Right lobe of liver (tissue), 6 donors: ENCODE measurements around the gene TMSB10. TPM values are rescaled to one million over a fixed set of nuclear protein-coding genes. Genes with fewer than 3 reads are reported as not detected.
A peak's percentile ranks its signal among the peaks of the same experiment; 100 is the strongest.

Experiments
- ATAC-seq, 4 donors: fragments of 200-7000 bp; cut with Tn5 transposase; one replicate each; pipeline ENCODE4 v1.9.1; 2020; ENCODE audit warnings: mild to moderate bottlenecking in 4 of 4, moderate library complexity in 4 of 4
- DNase-seq, 3 donors: peaks; one replicate each; pipeline ENCODE4 v3.0.0-alpha.2; 2020
- H3K27ac ChIP-seq, 3 donors: fragments of 200-600 bp; one replicate each; pipeline ENCODE4 v1.8.0; 2022
- H3K27me3 ChIP-seq, 2 donors: fragments of 200-600 bp; one replicate each; pipeline ENCODE4 v1.8.0; 2022
- H3K36me3 ChIP-seq, 4 donors: fragments of 200-600 bp; sonication (generic) in 1 of 4; one replicate each; pipeline versions ENCODE4 v1.5.1 to v1.8.0; 2017 to 2022; ENCODE audit warnings: control low read depth in 1 of 4
- H3K4me1 ChIP-seq, 4 donors: fragments of 200-600 bp; sonication (generic) in 1 of 4; one replicate each; pipeline versions ENCODE4 v1.5.1 to v1.8.0; 2017 to 2022; ENCODE audit warnings: control low read depth in 1 of 4
- H3K4me3 ChIP-seq, 3 donors: fragments of 200-600 bp; one replicate each; pipeline ENCODE4 v1.8.0; 2022
- H3K9me3 ChIP-seq, 4 donors: fragments of 200-600 bp; sonication (generic) in 1 of 4; one replicate each; pipeline versions ENCODE4 v1.5.1 to v1.8.0; 2017 to 2022; ENCODE audit warnings: control low read depth in 1 of 4
- POLR2A ChIP-seq: fragments of 450-650 bp; IDR thresholded peaks from one replicate; pipeline ENCODE4 v1.6.1; 2017; ENCODE audit warnings: antibody characterized with exemption, mild to moderate bottlenecking
- WGBS: methylation state at CpG from one replicate; pipeline ENCODE4 v1.1.6; 2018; ENCODE audit warnings: low coverage, low lambda C conversion rate; ENCODE audit not compliant: insufficient coverage; ENCODE audit errors: missing lambda C conversion rate; 5-methylcytosine and 5-hydroxymethylcytosine counted together
- intact Hi-C, 2 donors: fragments of 100-400 bp; cut with DNase I; formaldehyde crosslinking; loops; one replicate each; pipeline versions ENCODE4 v1.11.2 to v1.14.1; 2022
- total RNA-seq, 6 experiments: library from RNA; depleted of rRNA in 2 of 6; stranded (reverse); fragments of >200 nt in 2 of 6; fragmentation: NEBNext Ultra II Directional in 3 of 6; extraction: Animal tissue kit (Norgen Biotek cat#: 25700) in 3 of 6; gene quantifications; one replicate each; pipeline versions ENCODE4 v1.1.0 to v1.2.4, GENCODE V29; 2016 to 2023
- TF ChIP-seq, protein P1 (sequence below), 4 donors: fragments of 200-600 bp in 3 of 4; fragments of 450-650 bp in 1 of 4; IDR thresholded peaks; one replicate each; pipeline versions ENCODE4 v1.5.1 to v1.8.0; 2016 to 2022; ENCODE audit warnings: antibody characterized with exemption in 4 of 4, mild to moderate bottlenecking in 2 of 4
- donor health status: DM: no; HTN: yes; CAD: no.
- donor health status: DM: no; HTN: no; CAD: no.
- donor health status: DM: no; HTN: no; CAD: no.
- donor health status: DM: no; HTN: yes; CAD: no.
- donor health status: DM: no; HTN: yes; CAD: no.

Gene TMSB10
- total RNA-seq, 6 experiments from 2014 or later: 77.3 to 814 (median 270) TPM

DNA sequence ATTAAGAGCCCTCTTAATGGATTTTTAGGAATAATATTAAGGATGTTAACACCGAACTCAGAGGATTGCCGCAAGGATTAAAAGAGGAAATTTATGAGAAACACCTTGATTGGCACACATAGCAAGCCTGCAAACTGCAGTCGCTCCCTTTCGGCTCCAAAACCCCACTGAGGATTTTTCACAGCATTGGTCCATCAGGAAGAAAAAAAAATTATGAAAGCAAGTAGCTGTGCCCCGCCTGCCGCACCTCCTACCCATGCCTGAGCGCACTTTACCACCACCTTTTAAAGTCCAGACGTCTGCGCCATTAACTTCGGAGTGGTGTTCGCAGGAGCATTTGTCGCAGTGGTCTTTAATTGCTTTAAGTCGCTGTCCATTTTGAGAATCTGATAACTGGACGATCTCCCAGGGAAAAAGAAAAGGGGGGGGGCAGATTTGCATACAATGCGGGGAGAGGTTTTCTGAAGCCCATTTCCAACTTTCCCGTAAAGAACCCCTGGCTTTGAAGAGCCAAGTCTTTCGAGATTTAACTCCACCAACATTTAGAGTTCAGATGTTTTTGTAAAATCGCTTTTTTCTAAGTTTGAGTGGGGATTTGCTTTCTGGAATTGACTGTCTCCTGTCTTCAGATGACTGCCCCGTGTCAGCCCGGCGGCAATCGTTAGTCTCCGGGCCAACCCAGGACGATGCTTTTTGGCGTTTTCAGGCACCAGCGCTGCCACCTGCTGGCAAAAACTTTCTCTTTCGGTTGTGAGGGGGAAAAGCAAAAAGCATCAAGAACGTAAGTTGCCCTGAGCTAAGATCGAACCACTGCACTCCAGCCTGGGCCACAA lies 23.7 kb upstream of the TMSB10 start:
- Histone ChIP-seq H3K36me3 (no peaks in the 10 kb centered on the region), H3K27ac (no peak overlapping the region), H3K4me3 (peak overlapping the region; percentile 41 to 55 (median 51)), H3K4me1 (peaks cover 0 to 16% (median 4%) of the 10 kb centered on the region in 4 donors), H3K27me3 (peaks cover 0 to 3% of the 10 kb centered on the region in 2 donors), H3K9me3 (no peaks in the 10 kb centered on the region)
- intact Hi-C loops: loop anchor here in 1 of 2 donors (10.0 kb wide), 1 partner anchor 387 kb away; no protein-coding TSS in a partner anchor
- peak; percentile 83 to 84 (median 83) for DNase-seq
- ATAC-seq: peak; percentile 87 to 94 (median 90)
- under 1% methylated on average over 29 of the region's 29 CpGs for WGBS
- no peak for TF ChIP-seq POLR2A
- TF ChIP-seq, protein P1, sequence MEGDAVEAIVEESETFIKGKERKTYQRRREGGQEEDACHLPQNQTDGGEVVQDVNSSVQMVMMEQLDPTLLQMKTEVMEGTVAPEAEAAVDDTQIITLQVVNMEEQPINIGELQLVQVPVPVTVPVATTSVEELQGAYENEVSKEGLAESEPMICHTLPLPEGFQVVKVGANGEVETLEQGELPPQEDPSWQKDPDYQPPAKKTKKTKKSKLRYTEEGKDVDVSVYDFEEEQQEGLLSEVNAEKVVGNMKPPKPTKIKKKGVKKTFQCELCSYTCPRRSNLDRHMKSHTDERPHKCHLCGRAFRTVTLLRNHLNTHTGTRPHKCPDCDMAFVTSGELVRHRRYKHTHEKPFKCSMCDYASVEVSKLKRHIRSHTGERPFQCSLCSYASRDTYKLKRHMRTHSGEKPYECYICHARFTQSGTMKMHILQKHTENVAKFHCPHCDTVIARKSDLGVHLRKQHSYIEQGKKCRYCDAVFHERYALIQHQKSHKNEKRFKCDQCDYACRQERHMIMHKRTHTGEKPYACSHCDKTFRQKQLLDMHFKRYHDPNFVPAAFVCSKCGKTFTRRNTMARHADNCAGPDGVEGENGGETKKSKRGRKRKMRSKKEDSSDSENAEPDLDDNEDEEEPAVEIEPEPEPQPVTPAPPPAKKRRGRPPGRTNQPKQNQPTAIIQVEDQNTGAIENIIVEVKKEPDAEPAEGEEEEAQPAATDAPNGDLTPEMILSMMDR (IDR thresholded peaks at IDR 0.05): peak; percentile 69 to 77 (median 74)

DNA sequence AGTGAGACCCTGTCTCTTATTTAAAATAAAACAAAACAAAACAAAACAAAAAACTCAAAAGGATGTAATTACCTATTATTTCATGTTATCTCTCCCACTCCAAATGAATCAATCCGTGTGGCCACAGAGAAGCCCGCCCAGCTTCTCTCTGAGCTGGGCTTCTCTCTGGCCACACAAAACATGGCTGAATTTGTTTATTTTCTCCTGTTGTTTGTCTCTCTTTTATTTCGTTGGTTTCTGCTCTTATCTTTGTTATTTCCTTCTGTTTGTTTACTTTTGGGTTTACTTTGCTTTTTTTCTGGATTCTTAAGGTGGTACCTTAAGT lies 23.1 kb upstream of the TMSB10 start:
- intact Hi-C loops: loop anchor here in 1 of 2 donors (10.0 kb wide), 1 partner anchor 388 kb away; no protein-coding TSS in a partner anchor
- DNase-seq (no peak), ATAC-seq (no peak)
- H3K27ac ChIP-seq: no peak overlapping the region
- peaks cover 0 to 3% of the 10 kb centered on the region in 2 donors for H3K27me3 ChIP-seq
- peak overlapping the region in 1 of 3 donors; percentile 55 for H3K4me3 ChIP-seq
- H3K9me3 ChIP-seq: no peaks in the 10 kb centered on the region
- peaks cover 0 to 16% (median 4%) of the 10 kb centered on the region in 4 donors for H3K4me1 ChIP-seq
- no peak for TF ChIP-seq POLR2A
- TF ChIP-seq, protein P1 (IDR thresholded peaks at IDR 0.05): no peak
- 51% methylated on average over 3 of the region's 3 CpGs for WGBS
- no peaks in the 10 kb centered on the region for H3K36me3 ChIP-seq

DNA sequence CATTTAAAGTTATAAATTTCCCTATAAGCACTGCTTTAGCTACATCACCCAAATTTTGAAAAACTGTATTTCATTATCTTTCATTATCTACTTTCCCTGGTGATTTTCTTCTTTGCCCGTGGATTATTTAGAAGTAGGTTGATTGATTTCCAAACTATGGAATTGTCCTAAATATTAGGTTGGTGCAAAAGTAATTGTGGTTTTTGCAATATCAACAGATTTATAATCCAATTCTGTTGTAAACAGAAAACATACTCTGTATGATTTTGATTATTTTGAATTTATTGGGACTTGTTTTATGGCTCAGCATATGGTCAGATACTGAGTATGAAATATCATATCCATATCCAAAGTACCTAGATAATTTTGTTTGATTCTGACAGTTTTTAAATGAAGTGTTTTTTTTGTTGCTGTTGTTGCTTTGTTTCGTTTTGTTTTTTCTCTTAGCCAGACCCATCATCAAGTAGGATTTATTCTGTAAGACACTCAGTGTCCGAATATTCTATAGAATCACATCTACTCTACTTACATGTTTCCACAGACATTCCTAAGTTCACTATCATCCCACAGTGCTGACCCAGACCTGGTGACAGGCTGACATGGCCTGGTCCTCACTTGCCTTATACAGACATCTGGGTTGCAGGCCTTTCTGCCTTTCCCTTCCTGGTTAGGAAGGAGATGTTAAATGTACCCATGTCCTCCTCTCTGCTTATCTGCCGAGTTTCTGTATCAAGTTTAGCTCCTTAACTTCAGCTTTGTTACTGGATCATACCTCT lies 22.5 kb upstream of the TMSB10 start:
- no peak overlapping the region for H3K4me3 ChIP-seq

DNA sequence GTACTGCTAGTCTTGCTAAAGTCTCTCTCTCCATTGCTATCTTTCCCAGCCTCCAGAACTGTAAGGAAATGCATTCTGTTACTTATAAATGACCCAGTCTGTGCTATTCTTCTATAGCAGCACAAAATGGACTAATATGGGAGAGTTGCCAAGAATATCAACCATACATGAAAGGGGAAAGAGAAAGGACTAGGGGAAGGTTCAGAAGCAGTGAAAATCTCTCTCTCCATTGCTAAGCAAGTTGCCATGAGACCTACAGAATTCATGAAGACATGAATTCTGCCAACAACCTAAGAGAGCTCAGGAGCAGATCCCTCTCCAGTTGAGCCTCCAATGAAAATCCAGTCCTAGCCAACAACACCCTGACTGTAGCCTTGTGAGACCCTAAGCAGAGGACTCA lies 21.0 kb upstream of the TMSB10 start:
- no peaks in the 10 kb centered on the region for H3K9me3 ChIP-seq
- intact Hi-C loops: loop anchor here in 1 of 2 donors (10.0 kb wide), 1 partner anchor 390 kb away; no protein-coding TSS in a partner anchor
- H3K27ac ChIP-seq: no peak overlapping the region
- H3K4me3 ChIP-seq: no peak overlapping the region
- H3K27me3 ChIP-seq: peaks cover 0 to 3% of the 10 kb centered on the region in 2 donors
- no peak for ATAC-seq
- H3K4me1 ChIP-seq: peaks cover 0 to 24% (median 4%) of the 10 kb centered on the region in 4 donors
- H3K36me3 ChIP-seq: no peaks in the 10 kb centered on the region
- TF ChIP-seq, protein P1 (IDR thresholded peaks at IDR 0.05): no peak
- no peak for DNase-seq

More for the DNA sequence above, 22.5 kb upstream of the TMSB10 start:
- no peak for TF ChIP-seq POLR2A
- TF ChIP-seq, protein P1 (IDR thresholded peaks at IDR 0.05): no peak
- H3K27ac ChIP-seq: no peak overlapping the region
- H3K4me1 ChIP-seq: peaks cover 0 to 16% (median 4%) of the 10 kb centered on the region in 4 donors
- peaks cover 0 to 3% of the 10 kb centered on the region in 2 donors for H3K27me3 ChIP-seq
- no peaks in the 10 kb centered on the region for H3K36me3 ChIP-seq
- no peaks in the 10 kb centered on the region for H3K9me3 ChIP-seq
- intact Hi-C loops: loop anchor here in 1 of 2 donors (10.0 kb wide), 1 partner anchor 388 kb away; no protein-coding TSS in a partner anchor
- 88% methylated on average over 3 of the region's 4 CpGs for WGBS
- DNase-seq (no peak), ATAC-seq (no peak)
